NOMO-1 treated with DMSO at 0.1 percent for 48 hours (cell line): Measurements from ENCODE around the gene STXBP1.

Source experiments
- DNase-seq: peaks from one replicate; lab custom pipeline; 2025; ENCODE audit not compliant: unreplicated experiment; lab: John Stamatoyannopoulos, UW

STXBP1 gene

GRCh38 chr9:127689329-127690000 lies 77.4 kb downstream of the STXBP1 start:
- DNase-seq, result no peak

- no peak for DNase-seq
Measured at GRCh38 chr9:127690735-127691134, 78.7 kb downstream of the STXBP1 start.

GRCh38 chr9:127692071-127692470 lies 80.0 kb downstream of the STXBP1 start:
- no peak for DNase-seq

- no peak for DNase-seq
Measured at GRCh38 chr9:127693143-127693542, 81.1 kb downstream of the STXBP1 start.

GRCh38 chr9:127693697-127694096 lies 81.6 kb downstream of the STXBP1 start:
- DNase-seq, result no peak

GRCh38 chr9:127694890-127695720 lies 83.0 kb downstream of the STXBP1 start:
- DNase-seq, result no peak

- DNase-seq, result no peak
Measured at GRCh38 chr9:127697575-127697974, 85.5 kb downstream of the STXBP1 start.

GRCh38 chr9:127698386-127698785 lies 86.3 kb downstream of the STXBP1 start:
- DNase-seq, result no peak

- peak; percentile 84 for DNase-seq
Measured at GRCh38 chr9:127698985-127699670, 87.1 kb downstream of the STXBP1 start.

- DNase-seq, result no peak
Measured at GRCh38 chr9:127700140-127700539, 88.1 kb downstream of the STXBP1 start.

- no peak for DNase-seq
Measured at GRCh38 chr9:127700594-127701255, 88.6 kb downstream of the STXBP1 start.

GRCh38 chr9:127703289-127703946 lies 91.3 kb downstream of the STXBP1 start:
- DNase-seq, result no peak

GRCh38 chr9:127705577-127706379 lies 93.7 kb downstream of the STXBP1 start:
- DNase-seq, result no peak

GRCh38 chr9:127706836-127707241 lies 94.8 kb downstream of the STXBP1 start, which contains the start of gene CFAP157:
Gene CFAP157, plus strand, starts transcription at chr9:127706988. Its CDS starts 44 bp downstream, at chr9:127707032.
- no peak for DNase-seq

- DNase-seq, result no peak
Measured at GRCh38 chr9:127707766-127708165, 95.7 kb downstream of the STXBP1 start.

GRCh38 chr9:127708952-127709587 lies 97.0 kb downstream of the STXBP1 start:
- DNase-seq, result no peak

GRCh38 chr9:127710204-127710783 lies 98.2 kb downstream of the STXBP1 start:
- DNase-seq, result no peak

- peak; percentile 29 for DNase-seq
Measured at GRCh38 chr9:127711226-127711701, 99.2 kb downstream of the STXBP1 start.

- no peak for DNase-seq
Measured at GRCh38 chr9:127711831-127712274, 99.8 kb downstream of the STXBP1 start.
